GM18951 (cell line): ENCODE results near the gene C1QTNF4.
A peak's percentile ranks its signal among the peaks of the same experiment; 100 is the strongest.
"Not testable (repeated sequence)": the region's sequence is repeated elsewhere in the genome, so short reads cannot be mapped to it uniquely, and the experiment has no call there.

Experiments
- POLR2A ChIP-seq: IDR thresholded peaks from 4 replicates; pipeline ENCODE4 v1.6.1; 2011; ENCODE audit warnings: mild to moderate bottlenecking; ENCODE audit not compliant: insufficient read length, insufficient read depth; ENCODE audit errors: extremely low read depth
- in situ Hi-C: fragments of 300-500 bp; cut with MboI; formaldehyde crosslinking; loops from one replicate; pipeline ENCODE4 v1.12.0; 2022; ENCODE audit warnings: low sequenced_read_pairs, mixed read lengths, inconsistent platforms; ENCODE audit not compliant: unreplicated experiment

The C1QTNF4 gene

DNA sequence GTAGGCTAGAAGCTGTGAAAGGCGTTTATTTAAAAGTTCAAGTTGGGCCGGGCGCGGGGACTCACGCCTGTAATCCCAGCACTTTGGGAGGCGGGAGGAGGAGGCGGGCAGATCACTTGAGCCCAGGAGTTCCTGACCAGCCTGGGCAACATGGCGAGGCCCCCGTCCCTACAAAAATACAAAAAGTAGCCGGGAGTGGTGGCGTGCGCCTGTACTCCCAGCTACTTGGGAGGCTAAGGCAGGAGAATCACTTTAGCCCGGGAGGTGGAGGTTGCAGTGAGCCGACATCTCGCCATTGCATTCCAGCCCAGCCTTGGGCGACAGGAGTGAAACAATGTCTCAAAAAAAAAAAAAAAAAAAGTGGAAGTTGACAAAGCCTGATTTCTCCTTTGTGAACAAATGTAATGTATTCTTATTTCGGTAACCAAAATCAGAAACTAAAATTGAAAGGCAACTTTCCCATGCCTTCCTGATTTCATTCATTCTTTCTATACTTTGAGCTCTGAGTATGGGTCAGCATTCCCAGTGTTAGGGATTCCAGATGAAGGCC is 28.0 kb downstream of the C1QTNF4 start:
- no peak for TF ChIP-seq POLR2A

GRCh38 chr11:47565340-47566148 is 28.7 kb downstream of the C1QTNF4 start, which contains the start of gene PTPMT1:
TSS of gene PTPMT1 (plus strand) at chr11:47565599. CDS start at chr11:47565623, 24 bp downstream.
- peak; percentile 91 for TF ChIP-seq POLR2A
- in situ Hi-C loops: no loop called here

More for the DNA sequence above, 28.0 kb downstream of the C1QTNF4 start:
- in situ Hi-C loops: no loop called here

DNA sequence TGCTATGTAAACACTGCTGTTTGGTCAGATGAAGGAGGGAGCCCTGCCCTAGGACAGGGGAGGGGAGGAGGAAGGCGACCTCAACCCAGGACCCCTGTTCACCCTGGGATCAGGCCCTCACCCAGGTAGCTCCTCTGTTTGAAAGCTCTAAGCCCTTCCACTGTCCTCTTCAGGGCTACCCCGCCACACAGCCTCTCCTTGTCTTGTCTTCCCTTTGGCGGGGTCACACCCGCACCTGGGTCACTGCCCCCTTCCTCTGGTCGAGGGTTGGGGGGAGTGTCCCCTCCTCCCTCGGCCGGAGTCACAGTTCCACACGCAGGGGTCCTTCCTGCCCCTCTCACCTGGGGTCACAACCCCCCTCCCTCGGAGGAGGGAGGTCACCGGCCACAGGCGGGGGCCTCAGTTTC is 29.3 kb downstream of the C1QTNF4 start:
- in situ Hi-C loops: no loop called here
- TF ChIP-seq POLR2A: no peak

GRCh38 chr11:47564366-47564765 is 29.8 kb downstream of the C1QTNF4 start:
- in situ Hi-C loops: not testable (repeated sequence)

GRCh38 chr11:47562393-47562792 is 31.8 kb downstream of the C1QTNF4 start:
- in situ Hi-C loops: not testable (repeated sequence)

- in situ Hi-C loops: no loop called here
- no peak for TF ChIP-seq POLR2A
These were observed 33.8 kb downstream of the C1QTNF4 start for GRCh38 chr11:47560426-47560825.

DNA sequence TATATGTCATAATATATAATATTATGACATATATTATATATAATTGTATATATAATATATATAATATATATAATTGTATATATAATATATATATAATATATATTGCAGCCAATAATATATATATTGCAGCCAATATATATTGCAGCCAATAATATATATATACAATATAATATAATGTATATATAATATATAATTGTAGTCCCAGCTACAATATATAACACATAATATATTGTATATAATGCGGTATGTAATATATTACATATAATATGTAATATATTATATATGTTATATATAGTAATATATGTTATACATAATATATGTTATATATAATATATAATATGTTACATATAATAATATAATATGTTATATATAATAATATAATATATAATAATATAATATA is 35.5 kb downstream of the C1QTNF4 start:
- in situ Hi-C loops: no loop called here
- TF ChIP-seq POLR2A: no peak

- in situ Hi-C loops: not testable (repeated sequence)
These were observed 37.2 kb downstream of the C1QTNF4 start for GRCh38 chr11:47557004-47557403.

GRCh38 chr11:47553406-47553743 is 40.8 kb downstream of the C1QTNF4 start:
- in situ Hi-C loops: no loop called here
- no peak for TF ChIP-seq POLR2A

DNA sequence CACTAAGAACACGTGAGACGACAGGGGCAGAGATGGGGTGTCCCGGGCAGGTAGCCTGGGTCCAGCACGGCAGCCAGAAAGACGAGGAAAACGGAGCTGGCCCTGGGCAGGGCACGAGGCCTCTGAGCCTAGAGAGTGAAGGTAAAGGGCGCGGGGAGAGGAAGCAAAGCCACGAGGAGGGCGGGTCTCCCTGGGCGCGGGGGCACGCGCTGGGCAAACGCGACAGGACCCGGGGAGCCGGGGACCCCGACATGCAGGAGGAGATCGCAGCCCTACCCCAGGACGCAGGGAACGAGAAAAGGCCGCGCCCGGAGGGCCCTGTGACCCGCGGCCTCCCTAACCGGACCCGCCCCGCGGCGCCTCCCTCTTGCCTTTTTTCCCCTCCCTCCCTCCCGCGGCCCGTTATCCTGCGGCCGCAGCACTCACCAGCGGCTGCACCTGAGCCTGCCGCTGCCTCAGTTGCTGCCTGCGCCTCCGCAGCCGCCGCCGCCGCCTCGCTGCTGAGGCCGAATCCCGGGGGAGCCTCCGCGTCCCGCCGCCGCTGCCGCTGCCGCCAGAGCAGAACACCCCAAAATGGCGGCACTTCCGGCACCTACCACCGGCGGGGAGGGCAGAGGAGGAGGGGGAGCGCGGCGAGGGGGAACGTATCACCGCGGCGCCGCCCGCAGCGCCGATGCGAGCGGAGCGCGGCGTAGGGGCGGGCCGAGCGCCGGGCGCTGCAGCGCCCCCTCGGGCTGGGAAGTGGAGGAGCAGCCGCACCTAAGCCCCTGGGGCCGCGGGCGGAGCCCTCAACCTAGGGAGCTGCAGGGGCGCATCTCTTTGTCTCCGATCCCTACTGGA is 41.4 kb downstream of the C1QTNF4 start, which contains the start of gene CELF1:
Gene CELF1 (minus strand): TSS at position 567 of the 840 bp plus-strand sequence. CDS start 53,609 bp downstream, outside the sequence.
- in situ Hi-C loops: no loop called here

GRCh38 chr11:47552056-47552565 is 42.1 kb downstream of the C1QTNF4 start:
- in situ Hi-C loops: no loop called here
- TF ChIP-seq POLR2A: no peak

More for the DNA sequence above, 41.4 kb downstream of the C1QTNF4 start, which contains the start of gene CELF1:
- peak; percentile 90 for TF ChIP-seq POLR2A

DNA sequence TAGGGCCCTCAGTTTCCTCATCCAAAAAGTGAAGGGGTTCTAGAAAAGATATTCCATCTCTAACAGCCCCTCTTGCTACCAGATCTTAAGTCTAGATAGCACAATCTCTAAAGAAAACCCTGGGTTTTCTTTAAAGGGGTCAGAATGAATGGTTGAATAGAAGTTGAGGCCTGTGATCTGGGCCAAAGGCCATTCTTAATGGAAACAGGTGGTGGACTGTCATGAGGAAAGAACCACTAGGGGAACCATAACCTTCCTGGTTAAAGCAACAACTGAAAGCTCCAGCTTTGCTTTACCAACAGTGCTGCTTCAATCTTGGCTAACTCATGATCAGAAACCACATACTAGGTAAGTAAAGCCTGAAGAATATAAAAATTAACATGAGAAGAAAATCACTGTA is 43.1 kb downstream of the C1QTNF4 start:
- TF ChIP-seq POLR2A: no peak
- in situ Hi-C loops: no loop called here

DNA sequence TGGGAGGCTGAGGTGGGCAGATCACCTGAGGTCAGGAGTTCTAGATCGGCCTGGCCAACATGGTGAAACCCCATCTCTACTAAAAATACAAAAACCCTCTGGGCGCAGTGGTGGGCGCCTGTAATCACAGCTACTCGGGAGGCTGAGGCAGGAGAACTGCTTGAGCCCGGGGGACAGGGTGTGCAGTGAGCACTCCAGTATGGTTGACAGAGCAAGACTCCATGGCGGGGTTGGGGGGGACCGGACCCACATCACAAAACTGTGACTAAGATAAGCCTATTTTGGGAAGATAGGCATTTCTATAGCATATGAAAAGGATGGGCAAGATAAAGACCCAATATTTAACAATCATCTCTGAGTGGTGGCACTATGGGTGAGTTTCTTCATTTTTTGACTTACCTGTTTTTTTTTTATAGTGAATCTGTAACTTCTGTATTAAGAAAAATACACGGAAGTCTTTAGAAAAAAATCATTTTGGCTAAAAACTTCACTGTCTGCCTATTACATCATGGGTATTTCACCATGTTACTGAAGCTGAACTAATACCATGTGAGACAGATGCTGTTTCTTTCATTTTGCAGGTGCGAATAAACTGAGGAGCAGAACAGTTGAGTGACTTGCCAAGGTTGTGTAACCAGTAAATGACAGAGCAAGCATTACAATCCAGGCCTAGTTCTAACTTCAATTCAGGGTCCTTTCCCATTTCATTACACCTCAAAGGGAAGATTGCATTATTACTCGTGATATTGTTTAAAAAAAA is 43.7 kb downstream of the C1QTNF4 start:
- no peak for TF ChIP-seq POLR2A
- in situ Hi-C loops: no loop called here

DNA sequence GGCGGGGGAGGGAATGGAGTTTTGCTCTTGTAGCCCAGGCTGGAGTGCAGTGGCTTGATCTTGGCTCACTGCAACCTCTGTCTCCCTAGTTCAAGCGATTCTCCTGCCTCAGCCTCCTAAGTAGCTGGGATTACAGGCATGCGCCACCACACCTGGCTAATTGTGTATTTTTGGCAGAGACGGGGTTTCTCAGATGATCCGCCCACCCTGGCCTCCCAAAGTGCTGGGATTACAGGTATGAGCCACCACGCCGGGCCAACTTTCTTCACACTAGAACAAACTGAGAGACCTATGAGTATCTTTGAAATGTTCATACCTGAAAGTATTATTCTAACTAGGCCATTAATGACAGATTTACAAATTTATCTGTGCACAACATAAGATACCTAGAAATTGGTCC is 47.9 kb downstream of the C1QTNF4 start:
- in situ Hi-C loops: not testable (repeated sequence)
